Measurements from ENCODE around the gene STPG4. TPM values are rescaled to one million over a fixed set of nuclear protein-coding genes. Genes with fewer than 3 reads are reported as not detected.

The STPG4 gene
- total RNA-seq, 1 donor from 2014 or later, result 0.60 TPM

GRCh38 chr2:47147021-47147420 is 8.1 kb downstream of the STPG4 start:
- Mint-ChIP-seq H3K27ac (no peak overlapping the region), H3K27me3 (no peaks in the 10 kb centered on the region), H3K4me3 (no peak overlapping the region), H3K36me3 (ENCODE audit: low read depth) (peaks cover 39% of the 10 kb centered on the region), H3K4me1 (no peaks in the 10 kb centered on the region), H3K9me3 (peaks cover 4% of the 10 kb centered on the region)
- no peak for ATAC-seq (ENCODE audit: low read depth)
- ChIA-PET POLR2A (no interaction called here), CTCF (interaction anchor here (0.6 kb wide), 1 partner anchor 421 kb away, joined by 3 read pairs; no protein-coding TSS in a partner anchor)
- intact Hi-C loops (cut with micrococcal nuclease), result no loop called here
- TF ChIP-seq CTCF (IDR thresholded peaks at IDR 0.05), result no peak
- DNase-seq, result no peak

GRCh38 chr2:47145466-47145865 is 9.6 kb downstream of the STPG4 start:
- H3K36me3 Mint-ChIP-seq (ENCODE audit: low read depth), result peaks cover 41% of the 10 kb centered on the region
- no peak for DNase-seq
- CTCF ChIA-PET, result no interaction called here
- ATAC-seq (ENCODE audit: low read depth), result no peak
- intact Hi-C loops (cut with micrococcal nuclease), result no loop called here
- H3K4me1 Mint-ChIP-seq, result no peaks in the 10 kb centered on the region
- H3K27ac Mint-ChIP-seq, result no peak overlapping the region
- H3K4me3 Mint-ChIP-seq, result no peak overlapping the region
- TF ChIP-seq CTCF (IDR thresholded peaks at IDR 0.05), result no peak
- H3K9me3 Mint-ChIP-seq, result peaks cover 4% of the 10 kb centered on the region
- H3K27me3 Mint-ChIP-seq, result no peaks in the 10 kb centered on the region
- POLR2A ChIA-PET, result no interaction called here

- Mint-ChIP-seq H3K27ac (no peak overlapping the region), H3K27me3 (no peaks in the 10 kb centered on the region), H3K4me3 (no peak overlapping the region), H3K4me1 (no peaks in the 10 kb centered on the region), H3K9me3 (peaks cover 12% of the 10 kb centered on the region), H3K36me3 (ENCODE audit: low read depth) (peaks cover 41% of the 10 kb centered on the region)
- TF ChIP-seq CTCF (IDR thresholded peaks at IDR 0.05), result no peak
- no peak for ATAC-seq (ENCODE audit: low read depth)
- POLR2A ChIA-PET, result no interaction called here
- intact Hi-C loops (cut with micrococcal nuclease), result no loop called here
- CTCF ChIA-PET, result no interaction called here
- DNase-seq, result no peak
Measured at GRCh38 chr2:47141520-47141919, 13.6 kb downstream of the STPG4 start.

GRCh38 chr2:47134386-47135090 is 20.6 kb downstream of the STPG4 start:
- Mint-ChIP-seq H3K27ac (no peak overlapping the region), H3K4me1 (no peaks in the 10 kb centered on the region), H3K9me3 (peaks cover 20% of the 10 kb centered on the region), H3K4me3 (no peak overlapping the region), H3K36me3 (ENCODE audit: low read depth) (peaks cover 6% of the 10 kb centered on the region), H3K27me3 (no peaks in the 10 kb centered on the region)
- ChIA-PET CTCF (interaction anchor here (0.6 kb wide), 1 partner anchor 173 kb away, joined by 3 read pairs; no protein-coding TSS in a partner anchor), POLR2A (no interaction called here)
- no peak for DNase-seq
- no peak for ATAC-seq (ENCODE audit: low read depth)
- TF ChIP-seq CTCF (IDR thresholded peaks at IDR 0.05), result no peak
- intact Hi-C loops (cut with micrococcal nuclease), result no loop called here

GRCh38 chr2:47133046-47133445 is 22.1 kb downstream of the STPG4 start:
- H3K27ac Mint-ChIP-seq, result no peak overlapping the region
- POLR2A ChIA-PET, result no interaction called here
- peaks cover 13% of the 10 kb centered on the region for H3K9me3 Mint-ChIP-seq
- CTCF ChIA-PET, result no interaction called here
- H3K27me3 Mint-ChIP-seq, result no peaks in the 10 kb centered on the region
- intact Hi-C loops (cut with micrococcal nuclease), result no loop called here
- H3K4me3 Mint-ChIP-seq, result no peak overlapping the region
- H3K36me3 Mint-ChIP-seq (ENCODE audit: low read depth), result no peaks in the 10 kb centered on the region
- no peak for TF ChIP-seq CTCF (IDR thresholded peaks at IDR 0.05)
- no peak for DNase-seq
- no peak for ATAC-seq (ENCODE audit: low read depth)
- H3K4me1 Mint-ChIP-seq, result no peaks in the 10 kb centered on the region

All from activated B cell treated with CpG ODN at 0.5 μM for 24 hours (primary cell).